GM19035 (cell line): ENCODE results near the gene SMIM21.

Experiments used
- ATAC-seq: cut with Tn5 transposase; IDR thresholded peaks from one replicate; pipeline ENCODE4 v1.9.1; 2021; ENCODE audit not compliant: unreplicated experiment

The SMIM21 gene

GRCh38 chr18:75377926-75378325 lies 49.6 kb downstream of the SMIM21 start:
- ATAC-seq, result no peak

DNA sequence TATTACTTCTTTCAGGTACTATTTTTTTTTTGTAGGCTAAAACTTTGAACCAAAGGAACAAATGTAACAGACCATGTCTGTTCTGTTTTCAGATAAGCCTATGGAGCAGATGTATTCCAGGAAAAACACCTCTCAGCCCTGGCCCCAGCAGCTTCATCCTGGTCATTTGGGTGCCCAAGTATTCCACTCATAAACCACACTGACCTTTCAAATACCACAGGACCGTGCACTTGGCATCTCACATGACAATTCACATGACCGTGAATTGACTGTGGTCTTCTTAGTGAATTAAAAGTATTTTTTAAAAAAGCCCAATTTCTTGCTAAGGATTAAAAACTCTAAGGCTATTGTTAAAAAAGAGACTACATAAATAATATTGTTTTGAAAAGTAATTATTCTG lies 50.2 kb downstream of the SMIM21 start:
- ATAC-seq, result no peak

GRCh38 chr18:75376004-75376403 lies 51.5 kb downstream of the SMIM21 start:
- no peak for ATAC-seq

GRCh38 chr18:75375341-75375740 lies 52.2 kb downstream of the SMIM21 start:
- ATAC-seq, result no peak

DNA sequence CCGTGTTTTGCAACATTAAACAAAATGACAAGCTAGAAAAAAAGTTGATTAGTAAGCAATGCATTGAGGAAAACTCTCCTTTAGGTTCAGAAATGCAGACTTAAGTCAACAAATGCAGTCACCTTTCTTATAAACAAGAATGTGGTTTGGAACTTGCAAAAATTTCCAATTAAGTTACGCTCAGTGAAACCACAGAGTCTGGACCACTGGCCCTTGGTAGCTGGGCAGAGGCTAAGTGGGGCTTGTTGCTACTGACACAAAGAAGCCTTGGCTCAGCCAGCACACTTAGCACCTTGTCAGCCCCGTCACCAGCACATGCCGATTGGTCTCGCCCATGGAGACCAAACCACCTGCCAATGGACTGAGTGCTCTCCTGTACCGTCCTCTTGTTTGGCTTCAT lies 53.0 kb downstream of the SMIM21 start:
- no peak for ATAC-seq

GRCh38 chr18:75369026-75369721 lies 58.3 kb downstream of the SMIM21 start:
- ATAC-seq, result no peak

GRCh38 chr18:75365837-75366236 lies 61.7 kb downstream of the SMIM21 start:
- ATAC-seq, result no peak

- no peak for ATAC-seq
These were observed 62.3 kb downstream of the SMIM21 start for GRCh38 chr18:75365254-75365629.

GRCh38 chr18:75364512-75365253 lies 62.8 kb downstream of the SMIM21 start:
- no peak for ATAC-seq

DNA sequence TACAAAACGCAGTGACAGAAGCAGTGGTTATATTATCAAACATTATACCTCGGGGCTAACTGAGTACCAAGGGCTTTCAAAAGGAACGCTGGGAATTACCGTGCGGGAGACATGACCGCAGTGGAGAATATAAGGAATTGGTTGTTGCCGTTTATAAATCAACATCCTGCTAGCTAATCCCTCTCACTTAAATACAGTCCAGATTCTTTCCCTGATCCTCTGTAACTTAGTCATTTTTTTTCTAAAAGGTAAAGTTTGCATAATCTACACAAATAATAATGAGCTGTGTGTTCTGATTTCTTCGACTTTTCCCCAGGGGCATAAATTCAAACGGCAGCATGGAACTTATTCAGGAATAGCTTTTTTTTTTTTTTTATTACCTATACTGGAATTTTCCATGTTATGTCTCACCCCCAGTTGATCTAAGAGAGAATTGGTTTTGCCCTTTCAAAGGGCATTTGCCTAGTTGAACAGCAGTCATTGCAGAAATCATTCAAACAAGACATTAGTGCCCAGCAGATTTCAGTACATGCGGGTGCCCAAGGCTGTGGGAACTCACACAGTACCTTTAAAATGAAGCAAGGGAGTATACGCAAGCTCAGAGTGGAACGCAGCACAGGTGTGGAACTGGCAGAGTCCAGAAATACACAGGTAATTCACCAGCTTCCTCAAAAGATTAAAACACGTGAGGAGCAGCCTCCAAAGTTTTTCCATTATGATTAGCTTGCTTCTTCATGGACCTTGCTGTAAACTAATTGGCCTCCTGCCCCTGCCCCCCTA lies 63.9 kb downstream of the SMIM21 start:
- ATAC-seq, result no peak

DNA sequence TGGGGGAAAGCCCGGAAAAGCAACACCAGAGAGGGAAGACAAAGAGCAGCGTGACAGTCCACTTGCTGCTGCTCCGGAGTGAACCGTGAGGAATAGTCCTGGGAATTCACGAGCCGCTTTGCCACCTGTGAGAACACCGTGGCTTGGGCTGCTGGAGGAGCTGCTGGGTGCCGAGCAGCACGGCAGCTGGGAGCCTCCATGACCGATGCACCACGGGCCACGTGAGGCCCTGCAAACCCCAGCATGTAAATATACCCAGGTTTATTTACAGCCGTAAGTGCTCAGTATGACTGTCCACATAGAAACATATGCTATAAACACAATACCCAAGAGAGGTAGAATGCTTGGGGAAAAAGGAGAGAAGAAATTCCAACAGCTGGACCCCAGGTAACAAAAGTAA lies 65.1 kb downstream of the SMIM21 start:
- ATAC-seq, result no peak

GRCh38 chr18:75360941-75361340 lies 66.6 kb downstream of the SMIM21 start:
- no peak for ATAC-seq

DNA sequence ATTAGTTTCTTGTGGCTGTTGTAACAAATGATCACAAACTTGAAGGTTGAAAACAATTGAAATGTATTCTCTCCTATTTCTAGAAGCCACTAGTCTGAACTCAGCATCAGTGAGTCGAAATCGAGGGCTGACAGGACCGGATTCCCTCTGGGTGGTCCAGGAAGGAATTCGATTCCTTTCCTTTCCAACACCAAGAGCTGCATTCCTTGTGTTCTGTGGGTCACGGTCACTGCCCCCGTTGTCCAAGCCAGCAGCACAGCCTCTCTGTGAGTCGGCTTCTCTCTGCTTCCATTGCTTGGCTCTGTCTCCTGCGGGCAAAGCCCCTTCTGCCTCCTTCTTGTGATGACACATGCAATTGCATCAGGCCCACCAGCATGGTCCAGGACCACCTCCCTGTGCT lies 67.3 kb downstream of the SMIM21 start:
- no peak for ATAC-seq
